Subcutaneous adipose tissue (tissue), 4 donors: ENCODE data around the gene NTRK2. TPM values are rescaled to one million over a fixed set of nuclear protein-coding genes. Genes with fewer than 3 reads are reported as not detected.

Experiments
- CTCF ChIP-seq: fragments of 450-650 bp; IDR thresholded peaks from one replicate; pipeline ENCODE4 v1.5.1; 2016; ENCODE audit warnings: low read depth, mild to moderate bottlenecking, control low read depth, antibody characterized with exemption, moderate library complexity
- total RNA-seq, 4 donors: library from RNA; depleted of rRNA; stranded (reverse); fragments of >200 nt; gene quantifications; one replicate each; pipeline ENCODE4 v1.1.0, GENCODE V29; 2016

The NTRK2 gene
- total RNA-seq, 4 donors from 2014 or later = 51.5 to 105 (median 66.8) TPM

DNA sequence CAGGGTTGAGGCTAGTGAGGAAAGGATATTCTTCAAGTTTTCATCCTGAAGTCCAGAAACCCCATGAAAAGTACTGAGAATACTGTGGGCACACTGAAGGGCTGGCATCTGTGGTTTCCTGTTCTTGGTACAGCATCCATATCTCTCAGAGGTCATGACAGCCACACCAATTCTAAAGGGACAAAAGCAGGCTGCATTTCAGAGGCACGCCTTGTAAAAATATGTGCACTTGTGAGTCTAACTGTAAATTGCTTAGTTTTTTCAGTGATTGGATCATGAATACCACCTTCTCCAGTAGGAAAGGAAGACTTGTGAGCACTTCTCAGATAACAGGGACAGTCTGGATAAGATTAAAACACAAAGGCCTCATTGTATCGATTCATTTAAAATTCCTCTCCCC lies 230.9 kb downstream of the NTRK2 start:
- TF ChIP-seq CTCF = no peak

GRCh38 chr9:84903963-84904362 lies 234.4 kb downstream of the NTRK2 start:
- TF ChIP-seq CTCF = no peak

GRCh38 chr9:84916769-84917168 lies 247.2 kb downstream of the NTRK2 start:
- TF ChIP-seq CTCF = no peak

- no peak for TF ChIP-seq CTCF
Observed at GRCh38 chr9:84917366-84918070, 248.0 kb downstream of the NTRK2 start.

DNA sequence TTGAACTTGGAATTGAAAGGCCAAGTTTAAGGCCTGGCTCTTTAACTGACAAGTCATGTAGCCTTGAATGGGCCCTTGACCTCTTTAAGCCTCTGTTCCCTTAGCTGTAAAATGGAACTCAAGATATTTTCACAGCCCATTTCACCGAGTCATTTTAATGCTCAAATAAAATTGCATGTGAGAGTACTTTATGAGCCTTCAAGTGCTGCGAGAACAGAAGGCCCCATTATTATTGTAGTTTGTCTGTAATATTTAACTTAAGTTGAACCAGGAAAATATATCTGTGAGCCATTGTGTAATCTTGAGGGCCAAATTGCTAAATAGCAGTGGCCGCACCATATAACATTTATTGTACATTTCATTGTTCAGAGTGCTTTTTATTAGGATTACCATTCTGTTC lies 249.9 kb downstream of the NTRK2 start:
- no peak for TF ChIP-seq CTCF

GRCh38 chr9:84921175-84921574 lies 251.6 kb downstream of the NTRK2 start:
- no peak for TF ChIP-seq CTCF

DNA sequence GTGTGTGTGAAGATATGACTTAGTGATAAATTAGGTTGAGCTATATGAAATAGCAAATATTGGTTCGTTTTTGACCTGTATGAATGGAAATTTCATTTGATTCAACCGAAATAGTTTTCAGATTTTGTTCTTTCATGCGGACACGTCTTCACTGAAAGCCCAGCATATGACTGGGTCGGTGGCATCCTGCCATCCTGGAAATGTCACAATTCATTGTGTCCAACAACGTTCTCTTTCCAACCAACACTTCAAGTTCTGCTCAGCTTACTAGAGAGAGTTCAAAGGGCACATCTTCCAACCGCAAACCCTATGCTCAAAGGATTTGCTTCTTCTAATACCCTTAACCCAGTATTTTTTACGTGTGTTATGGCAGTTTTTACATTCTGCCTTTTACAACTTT lies 252.5 kb downstream of the NTRK2 start:
- TF ChIP-seq CTCF = no peak
